K562 (cell line): ENCODE data around the gene CCDC33. TPM values are rescaled to one million over a fixed set of nuclear protein-coding genes. Genes with fewer than 3 reads are reported as not detected.
A peak's percentile ranks its signal among the peaks of the same experiment; 100 is the strongest.

ENCODE experiments used
- ATAC-seq: fragments of 200-7000 bp; cut with Tn5 transposase; 3 replicates; pipeline ENCODE4 v1.9.1; 2020; ENCODE audit warnings: moderate library complexity
- BruUV-seq: library from RNA; stranded (reverse); fragments of 400-500 nt; replicated peaks from 2 replicates; lab custom pipeline; 2021; lab: Mats Ljungman, UMichigan
- CTCF ChIA-PET: fragments of 300-600 bp; formaldehyde crosslinking; extraction: SDS; loops from one replicate; lab custom pipeline; 2021; ENCODE audit warnings: low intra/inter-chr PET ratio; lab: Yijun Ruan, JAX
- POLR2A ChIA-PET: fragments of 300-600, 350-650 bp; sonication (Branson Sonifier 250); formaldehyde crosslinking; extraction: SDS; loops from one replicate; lab custom pipeline; 2021; ENCODE audit warnings: antibody characterized with exemption, inconsistent platforms; lab: Yijun Ruan, JAX
- DNase-seq, 4 experiments: peaks; one replicate each; pipeline versions ENCODE4 v3.0.0 to v3.0.0-alpha.2; 2011 to 2018; ENCODE audit warnings: low spot score in 3 of 4, mixed read lengths in 3 of 4; ENCODE audit errors: extremely low read depth in 1 of 4
- FAIRE-seq: peaks from 2 replicates; lab custom pipeline; 2011; peaks lifted over from hg19 to GRCh38; lab: Jason Lieb, UNC
- H2AFZ ChIP-seq: 2 replicates; pipeline ENCODE4 v1.6.0; 2011; ENCODE audit warnings: low read depth, low read length, control low read depth, inconsistent platforms
- H3K27ac ChIP-seq: fragments of 200-600 bp; 3 replicates; pipeline ENCODE4 v1.8.0; 2011; ENCODE audit warnings: low read depth, mild to moderate bottlenecking, control low read depth, inconsistent platforms, low read length, moderate library complexity, mixed read lengths; ENCODE audit errors: extremely low read depth
- H3K27me3 ChIP-seq, 2 experiments: fragments of 300-600 bp in 1 of 2; 2 replicates in 1 of 2; 3 replicates in 1 of 2; pipeline versions ENCODE4 v1.6.0 to v1.8.0; 2011; ENCODE audit warnings: inconsistent platforms in 2 of 2, low read length in 2 of 2, mild to moderate bottlenecking in 1 of 2, mixed read lengths in 1 of 2, moderate library complexity in 1 of 2; ENCODE audit not compliant: control insufficient read depth in 2 of 2, insufficient read depth in 2 of 2
- H3K36me3 ChIP-seq: fragments of 300-600 bp; 3 replicates; pipeline ENCODE4 v1.8.0; 2011; ENCODE audit warnings: mild to moderate bottlenecking, low read length, inconsistent platforms; ENCODE audit not compliant: control insufficient read depth, insufficient read depth
- H3K4me1 ChIP-seq, 2 experiments: fragments of 200-600 bp in 1 of 2; replicated peaks in 1 of 2; 2 replicates in 1 of 2; 3 replicates in 1 of 2; pipeline versions ENCODE4 v1.5.1 to v1.8.0; 2011; ENCODE audit warnings: inconsistent platforms in 2 of 2, low read length in 2 of 2, mild to moderate bottlenecking in 1 of 2, mixed read lengths in 1 of 2, moderate library complexity in 1 of 2; ENCODE audit not compliant: control insufficient read depth in 2 of 2, insufficient read depth in 2 of 2
- H3K4me2 ChIP-seq: 2 replicates; pipeline ENCODE4 v1.6.1; 2011; ENCODE audit warnings: low read length, control low read depth, inconsistent platforms, mixed read lengths; ENCODE audit not compliant: insufficient read depth
- H3K4me3 ChIP-seq: fragments of 200-600 bp; sonication (generic), shearing (Covaris generic); 2 replicates; pipeline ENCODE4 v1.5.1; 2016; ENCODE audit warnings: control low read depth, inconsistent platforms
- H3K79me2 ChIP-seq: fragments of 200-600 bp; 3 replicates; pipeline ENCODE4 v1.8.0; 2011; ENCODE audit warnings: low read length, inconsistent platforms; ENCODE audit not compliant: control insufficient read depth, insufficient read depth
- H3K9ac ChIP-seq, 2 experiments: 2 replicates each; pipeline versions ENCODE4 v1.6.0 to v1.6.1; 2011; ENCODE audit warnings: low read depth in 2 of 2, low read length in 2 of 2, control low read depth in 1 of 2, inconsistent platforms in 1 of 2, mild to moderate bottlenecking in 1 of 2, mixed read lengths in 1 of 2; ENCODE audit not compliant: insufficient read depth in 1 of 2
- H3K9me1 ChIP-seq: one replicate; pipeline ENCODE4 v1.6.0; 2011; ENCODE audit warnings: inconsistent platforms, mild to moderate bottlenecking, low read length, moderate library complexity; ENCODE audit not compliant: control insufficient read depth, insufficient read depth
- H3K9me3 ChIP-seq: replicated peaks from 2 replicates; pipeline ENCODE4 v1.5.1; 2011; ENCODE audit warnings: low read depth, low read length, inconsistent platforms; ENCODE audit not compliant: control insufficient read depth, insufficient read depth
- H4K20me1 ChIP-seq: replicated peaks from 2 replicates; pipeline ENCODE4 v1.6.1; 2011; ENCODE audit warnings: low read length, inconsistent platforms, mixed read lengths; ENCODE audit not compliant: control insufficient read depth, insufficient read depth
- CBX8 ChIP-seq: fragments of 200-600 bp; sonication (generic); IDR thresholded peaks from 2 replicates; pipeline ENCODE4 v1.6.1; 2012; ENCODE audit warnings: borderline replicate concordance, mixed run types, low read depth, mild to moderate bottlenecking, moderate library complexity, mixed read lengths, low read length, control low read depth, inconsistent platforms; ENCODE audit not compliant: poor library complexity, severe bottlenecking; ENCODE audit errors: extremely low read depth
- COPS2 ChIP-seq: fragments of 450-650 bp; conservative IDR thresholded peaks from 2 replicates; pipeline ENCODE4 v1.6.1; 2016; ENCODE audit warnings: mild to moderate bottlenecking, moderate library complexity
- EGR1 ChIP-seq: fragments of 450-650 bp; conservative IDR thresholded peaks from 2 replicates; pipeline ENCODE4 v1.6.1; 2017; ENCODE audit warnings: mild to moderate bottlenecking
- JUND ChIP-seq, 2 experiments: IDR thresholded peaks; 2 replicates in 1 of 2; 3 replicates in 1 of 2; pipeline ENCODE4 v1.6.1; 2011; ENCODE audit warnings: borderline replicate concordance in 2 of 2, low read depth in 2 of 2, low read length in 2 of 2, improper control_type of control experiment in 1 of 2, missing biosample characterization in 1 of 2, missing genetic modification characterization in 1 of 2, missing genetic modification reagents in 1 of 2
- KDM1A ChIP-seq, 2 experiments: fragments of 450-650 bp; IDR thresholded peaks; 2 replicates each; pipeline ENCODE4 v1.6.1; 2016; ENCODE audit warnings: mild to moderate bottlenecking in 2 of 2
- PURB ChIP-seq: sonication (generic); formaldehyde crosslinking; IDR thresholded peaks from 2 replicates; pipeline ENCODE4 v1.9.0; 2021; ENCODE audit warnings: low read depth, mild to moderate bottlenecking, missing genetic modification reagents
- RBBP5 ChIP-seq: fragments of 200-600 bp; sonication (generic); IDR thresholded peaks from 2 replicates; pipeline ENCODE4 v1.6.1; 2012; ENCODE audit warnings: borderline replicate concordance, mild to moderate bottlenecking, low read length, control low read depth, inconsistent platforms; ENCODE audit not compliant: insufficient read depth, poor library complexity, severe bottlenecking
- ZHX1 ChIP-seq: fragments of 150-350 bp; conservative IDR thresholded peaks from 2 replicates; pipeline ENCODE4 v1.6.1; 2014; ENCODE audit warnings: low read length
- ZZZ3 ChIP-seq: fragments of 450-650 bp; IDR thresholded peaks from 2 replicates; pipeline ENCODE4 v1.6.1; 2016; ENCODE audit warnings: antibody characterized with exemption, mild to moderate bottlenecking, moderate library complexity
- WGBS: fragments of 100-300 bp; shearing (Covaris generic); methylation state at CpG from one replicate; pipeline ENCODE4 v1.1.6; 2016; ENCODE audit warnings: low coverage, mixed read lengths; ENCODE audit not compliant: insufficient coverage; ENCODE audit errors: missing lambda C conversion rate; 5-methylcytosine and 5-hydroxymethylcytosine counted together
- in situ Hi-C: fragments of 300-500 bp; cut with MboI; formaldehyde crosslinking; loops from 4 replicates; pipeline ENCODE4 v1.15.0; 2018; ENCODE audit warnings: inconsistent platforms, mixed read lengths
- intact Hi-C: fragments of 100-400 bp; cut with micrococcal nuclease; formaldehyde crosslinking; loops from 2 replicates; pipeline ENCODE4 v1.14.2; 2022
- polyA plus RNA-seq, 8 experiments: library from polyadenylated mRNA; depleted of rRNA in 4 of 8; stranded (reverse) in 5 of 8; unstranded in 3 of 8; fragments of >200 nt; fragmentation: Nextera tagmentation in 2 of 8; fragmentation: Illumina TruSeq in 1 of 8; extraction: Ambion mirVana in 2 of 8; extraction: Trizol in 1 of 8; gene quantifications; 2 replicates each; pipeline versions ENCODE4 v1.2.1 to v1.2.3, GENCODE V29; 2011 to 2014; ENCODE audit warnings: inconsistent platforms in 1 of 8, missing spikeins in 1 of 8
- total RNA-seq, 7 experiments: library from RNA; depleted of rRNA in 6 of 7; stranded (reverse); fragments of >200 nt in 6 of 7; fragmentation: Illumina TruSeq in 2 of 7; extraction: Trizol in 2 of 7; gene quantifications; 2 replicates each; pipeline versions ENCODE4 v1.2.1 to v1.2.3, GENCODE V29; 2011 to 2021; ENCODE audit warnings: low replicate concordance in 1 of 7

Gene CCDC33
- total and polyA plus RNA-seq, 9 of the 15 experiments (the other 6 are each of a cell fraction or from before 2014, with no cell fraction given) = 0.08 to 1.1 (median 0.15) TPM; not detected in 4

- FAIRE-seq = no peak
- 19% methylated on average over 9 of the region's 9 CpGs for WGBS
Measured at GRCh38 chr15:74378848-74379247, 142.7 kb downstream of the CCDC33 start.

GRCh38 chr15:74380361-74381189 lies 144.4 kb downstream of the CCDC33 start:
- in situ Hi-C loops = no loop called here
- no peaks in the 10 kb centered on the region for H3K27me3 ChIP-seq
- no peak overlapping the region for H3K4me2 ChIP-seq
- H3K79me2 ChIP-seq = no peaks in the 10 kb centered on the region
- H3K9me1 ChIP-seq = no peaks in the 10 kb centered on the region
- peaks cover 18 to 32% of the 10 kb centered on the region in 2 experiments for H3K4me1 ChIP-seq
- intact Hi-C loops = no loop called here
- H3K27ac ChIP-seq = no peak overlapping the region
- H3K4me3 ChIP-seq = no peak overlapping the region
- no peak for ATAC-seq
- no peak overlapping the region for H2AFZ ChIP-seq
- no peak for FAIRE-seq
- WGBS = 12% methylated on average over 8 of the region's 12 CpGs
- peak overlapping the region in 1 of 2 experiments; percentile 6; a peak in 1 of 4 replicates for H3K9ac ChIP-seq
- ChIA-PET CTCF (interaction anchor here (0.9 to 5.9 kb wide), 2 partner anchors 55 to 58 kb away, joined by 5 to 102 read pairs; no protein-coding TSS in a partner anchor), POLR2A (interaction anchor here (0.6 to 0.7 kb wide), 2 partner anchors 48 to 70 kb away, joined by 3 read pairs; no protein-coding TSS in a partner anchor)
- no peak for DNase-seq
- no peaks in the 10 kb centered on the region for H4K20me1 ChIP-seq
- BruUV-seq = no TSS peak
- H3K36me3 ChIP-seq = no peaks in the 10 kb centered on the region
- no peaks in the 10 kb centered on the region for H3K9me3 ChIP-seq
- TF ChIP-seq CBX8 = no peak
- peak; percentile 67 for TF ChIP-seq JUND (IDR thresholded peaks at IDR 0.05; ENCODE audit: borderline replicate concordance, low read depth, low read length)
- TF ChIP-seq JUND (tag; IDR thresholded peaks at IDR 0.05; ENCODE audit: borderline replicate concordance, low read depth, low read length) = peak; percentile 60; the same call in 2 of the 3 replicates
- TF ChIP-seq PURB (CRISPR knock-in tag) = no peak
- peak; percentile 74 for TF ChIP-seq EGR1
- peak; percentile 21 to 34; a peak in 1 of 4 replicates for TF ChIP-seq KDM1A (IDR thresholded peaks at IDR 0.05)
- no peak for TF ChIP-seq ZHX1
- no peak for TF ChIP-seq RBBP5
- TF ChIP-seq ZZZ3 = no peak

More at GRCh38 chr15:74378848-74379247, 142.7 kb downstream of the CCDC33 start:
- H3K9me3 ChIP-seq = no peaks in the 10 kb centered on the region
- CTCF ChIA-PET = no interaction called here
- H3K27ac ChIP-seq = no peak overlapping the region
- DNase-seq (no peak), ATAC-seq (no peak)
- in situ Hi-C loops (loop anchor here (5.0 kb wide), 1 partner anchor 388 kb away; no protein-coding TSS in a partner anchor), intact Hi-C loops (loop anchor here (10.0 kb wide), 1 partner anchor 576 kb away; the partner anchor contains the start of gene RPP25)
- H3K4me1 ChIP-seq = peaks cover 12 to 25% of the 10 kb centered on the region in 2 experiments; a peak in 4 of 5 replicates
- H3K4me2 ChIP-seq = no peak overlapping the region
- POLR2A ChIA-PET = interaction anchor here (0.8 to 1.0 kb wide), 4 partner anchors 50 to 140 kb away, joined by 3 to 5 read pairs (median 3); partner anchors contain the start of gene UBL7
- H3K9ac ChIP-seq = no peak overlapping the region
- no peaks in the 10 kb centered on the region for H3K79me2 ChIP-seq
- H3K36me3 ChIP-seq = no peaks in the 10 kb centered on the region
- no peak overlapping the region for H2AFZ ChIP-seq
- no TSS peak for BruUV-seq
- TF ChIP-seq COPS2 = no peak
- H3K4me3 ChIP-seq = no peak overlapping the region
- H3K27me3 ChIP-seq = no peaks in the 10 kb centered on the region
- H4K20me1 ChIP-seq = 0 out of 2 replicates have a peak, but pooled peaks cover 3% of the 10 kb centered on the region
- H3K9me1 ChIP-seq = no peaks in the 10 kb centered on the region
